22Rv1 (cell line): ENCODE data around the gene TTC7B.

Source experiments
- H3K27ac ChIP-seq: fragments of 450-650 bp; 2 replicates; pipeline ENCODE4 v1.5.1; 2017
- ZFX ChIP-seq: fragments of 450-650 bp; IDR thresholded peaks from 2 replicates; pipeline ENCODE4 v1.6.1; 2017; ENCODE audit warnings: antibody characterized with exemption, borderline replicate concordance
- TF ChIP-seq, protein P1 (sequence below): fragments of 450-650 bp; IDR thresholded peaks from 2 replicates; pipeline ENCODE4 v1.5.1; 2017; ENCODE audit warnings: mild to moderate bottlenecking

Gene TTC7B

GRCh38 chr14:90606434-90606833 lies 209.8 kb downstream of the TTC7B start:
- TF ChIP-seq, protein P1, sequence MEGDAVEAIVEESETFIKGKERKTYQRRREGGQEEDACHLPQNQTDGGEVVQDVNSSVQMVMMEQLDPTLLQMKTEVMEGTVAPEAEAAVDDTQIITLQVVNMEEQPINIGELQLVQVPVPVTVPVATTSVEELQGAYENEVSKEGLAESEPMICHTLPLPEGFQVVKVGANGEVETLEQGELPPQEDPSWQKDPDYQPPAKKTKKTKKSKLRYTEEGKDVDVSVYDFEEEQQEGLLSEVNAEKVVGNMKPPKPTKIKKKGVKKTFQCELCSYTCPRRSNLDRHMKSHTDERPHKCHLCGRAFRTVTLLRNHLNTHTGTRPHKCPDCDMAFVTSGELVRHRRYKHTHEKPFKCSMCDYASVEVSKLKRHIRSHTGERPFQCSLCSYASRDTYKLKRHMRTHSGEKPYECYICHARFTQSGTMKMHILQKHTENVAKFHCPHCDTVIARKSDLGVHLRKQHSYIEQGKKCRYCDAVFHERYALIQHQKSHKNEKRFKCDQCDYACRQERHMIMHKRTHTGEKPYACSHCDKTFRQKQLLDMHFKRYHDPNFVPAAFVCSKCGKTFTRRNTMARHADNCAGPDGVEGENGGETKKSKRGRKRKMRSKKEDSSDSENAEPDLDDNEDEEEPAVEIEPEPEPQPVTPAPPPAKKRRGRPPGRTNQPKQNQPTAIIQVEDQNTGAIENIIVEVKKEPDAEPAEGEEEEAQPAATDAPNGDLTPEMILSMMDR: no peak
- TF ChIP-seq ZFX: no peak
- no peak overlapping the region for H3K27ac ChIP-seq

GRCh38 chr14:90605430-90605829 lies 210.8 kb downstream of the TTC7B start:
- no peak overlapping the region for H3K27ac ChIP-seq
- TF ChIP-seq, protein P1: no peak
- no peak for TF ChIP-seq ZFX

- H3K27ac ChIP-seq: no peak overlapping the region
- TF ChIP-seq, protein P1: no peak
- no peak for TF ChIP-seq ZFX
Observed at GRCh38 chr14:90604356-90604755, 211.9 kb downstream of the TTC7B start.

- no peak for TF ChIP-seq ZFX
- TF ChIP-seq, protein P1: no peak
- H3K27ac ChIP-seq: no peak overlapping the region
Observed at GRCh38 chr14:90603841-90604240, 212.4 kb downstream of the TTC7B start.

DNA sequence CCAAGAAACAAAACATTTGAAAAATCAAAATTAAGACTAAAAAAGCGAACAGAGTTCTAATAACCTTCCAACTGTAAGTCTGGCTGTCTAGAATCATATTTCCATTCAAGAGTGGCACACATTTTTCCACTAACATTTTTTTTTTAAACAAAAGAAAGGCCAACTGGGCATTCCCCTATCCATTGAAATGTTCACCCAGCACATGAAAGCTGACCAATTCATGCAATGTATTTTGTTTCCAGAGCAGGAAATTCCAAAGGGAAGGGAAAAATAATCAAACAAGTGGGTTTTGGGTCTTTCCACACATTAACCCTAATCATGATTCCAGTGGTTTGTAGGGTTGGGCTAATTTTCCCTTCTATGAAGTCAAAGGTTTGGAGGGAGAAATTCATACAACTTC lies 212.9 kb downstream of the TTC7B start:
- no peak overlapping the region for H3K27ac ChIP-seq
- TF ChIP-seq, protein P1: no peak
- no peak for TF ChIP-seq ZFX

GRCh38 chr14:90602088-90602687 lies 214.0 kb downstream of the TTC7B start:
- no peak overlapping the region for H3K27ac ChIP-seq
- no peak for TF ChIP-seq ZFX
- TF ChIP-seq, protein P1: no peak

GRCh38 chr14:90601563-90601962 lies 214.7 kb downstream of the TTC7B start:
- TF ChIP-seq, protein P1: no peak
- TF ChIP-seq ZFX: no peak
- H3K27ac ChIP-seq: no peak overlapping the region
